HCT116 (cell line): Measurements from ENCODE around the gene NCDN. TPM values are rescaled to one million over a fixed set of nuclear protein-coding genes. Genes with fewer than 3 reads are reported as not detected.

Experiments used
- ATAC-seq: fragments of 200-7000 bp; cut with Tn5 transposase; 2 replicates; pipeline ENCODE4 v1.9.1; 2020; ENCODE audit warnings: mild to moderate bottlenecking, moderate library complexity
- BruUV-seq: library from RNA; stranded (reverse); fragments of 400-500 nt; replicated peaks from 2 replicates; lab custom pipeline; 2021; lab: Mats Ljungman, UMichigan
- CTCF ChIA-PET: fragments of 300-600 bp; sonication (Branson Sonifier 250); formaldehyde crosslinking; loops from one replicate; lab custom pipeline; 2021; ENCODE audit warnings: antibody characterized with exemption; lab: Charles Lee
- POLR2A ChIA-PET: fragments of 300-600, 350-600 bp; sonication (Branson Sonifier 250); formaldehyde crosslinking; loops from one replicate; lab custom pipeline; 2021; ENCODE audit warnings: antibody characterized with exemption; lab: Charles Lee
- RAD21 ChIA-PET, 2 experiments: fragments of 300-600 bp; sonication (Branson Sonifier 250); formaldehyde crosslinking; loops; one replicate each; lab custom pipeline; 2023; ENCODE audit warnings: low total read pairs in 2 of 2; ENCODE audit not compliant: uncharacterized antibody in 2 of 2, unreplicated experiment in 2 of 2, low non-redundant PET in 1 of 2; lab: Charles Lee
- DNase-seq: peaks from one replicate; pipeline ENCODE4 v3.0.0-alpha.2; 2010; ENCODE audit warnings: low read depth, low spot score
- H2AFZ ChIP-seq: fragments of 200-600 bp; shearing (Covaris generic), sonication (generic); 2 replicates; pipeline ENCODE4 v1.6.1; 2017; ENCODE audit warnings: low read depth, mixed run types, mixed read lengths, antibody characterized with exemption, low read length; ENCODE audit not compliant: poor library complexity, severe bottlenecking
- H3K27ac ChIP-seq: 2 replicates; pipeline ENCODE4 v1.5.1; 2012; ENCODE audit warnings: low read depth, low read length
- H3K27me3 ChIP-seq: fragments of 200-600 bp; sonication (generic); 2 replicates; pipeline ENCODE4 v1.6.1; 2016; ENCODE audit warnings: mixed run types, low read length, mixed read lengths; ENCODE audit not compliant: insufficient read depth
- H3K36me3 ChIP-seq, 2 experiments: fragments of 200-500 bp in 1 of 2; fragments of 200-600 bp in 1 of 2; sonication (Bioruptor generic) in 1 of 2; sonication (generic) in 1 of 2; 2 replicates each; pipeline versions ENCODE4 v1.5.1 to v1.6.1; 2014 to 2016; ENCODE audit warnings: low read length in 2 of 2, inconsistent platforms in 1 of 2, mixed read lengths in 1 of 2, mixed run types in 1 of 2; ENCODE audit not compliant: insufficient read depth in 2 of 2, control insufficient read depth in 1 of 2
- H3K4me1 ChIP-seq, 2 experiments: fragments of 200-600 bp in 1 of 2; sonication (generic) in 1 of 2; 2 replicates each; pipeline versions ENCODE4 v1.5.1 to v1.6.1; 2012 to 2017; ENCODE audit warnings: low read length in 2 of 2, inconsistent platforms in 1 of 2, mild to moderate bottlenecking in 1 of 2, mixed read lengths in 1 of 2, mixed run types in 1 of 2, moderate library complexity in 1 of 2; ENCODE audit not compliant: insufficient read depth in 2 of 2, control insufficient read depth in 1 of 2
- H3K4me2 ChIP-seq: fragments of 200-600 bp; sonication (generic); 2 replicates; pipeline ENCODE4 v1.6.1; 2017; ENCODE audit warnings: mixed run types, low read length, mixed read lengths
- H3K4me3 ChIP-seq, 2 experiments: fragments of 200-600 bp in 1 of 2; sonication (generic) in 1 of 2; replicated peaks in 1 of 2; 2 replicates each; pipeline ENCODE4 v1.5.1; 2011 to 2016; ENCODE audit warnings: low read length in 2 of 2, control low read depth in 1 of 2, low read depth in 1 of 2, mild to moderate bottlenecking in 1 of 2, mixed read lengths in 1 of 2, mixed run types in 1 of 2
- H3K79me2 ChIP-seq: fragments of 200-600 bp; sonication (generic); 2 replicates; pipeline ENCODE4 v1.6.1; 2017; ENCODE audit warnings: mild to moderate bottlenecking, mixed run types, low read length, moderate library complexity, mixed read lengths; ENCODE audit not compliant: insufficient read depth
- H3K9ac ChIP-seq: fragments of 200-600 bp; sonication (generic); 2 replicates; pipeline ENCODE4 v1.6.1; 2016; ENCODE audit warnings: low read length, mixed read lengths
- H3K9me2 ChIP-seq: fragments of 200-600 bp; sonication (generic), shearing (Covaris generic); 2 replicates; pipeline ENCODE4 v1.6.1; 2017; ENCODE audit warnings: mixed run types, mild to moderate bottlenecking, moderate library complexity; ENCODE audit not compliant: insufficient read depth
- H3K9me3 ChIP-seq, 2 experiments: fragments of 200-500 bp in 1 of 2; fragments of 200-600 bp in 1 of 2; sonication (Bioruptor generic) in 1 of 2; sonication (generic) in 1 of 2; 2 replicates each; pipeline ENCODE4 v1.6.1; 2014 to 2017; ENCODE audit warnings: low read length in 2 of 2, mixed read lengths in 2 of 2, inconsistent platforms in 1 of 2, low read depth in 1 of 2, mild to moderate bottlenecking in 1 of 2, mixed run types in 1 of 2, moderate library complexity in 1 of 2; ENCODE audit not compliant: control insufficient read depth in 1 of 2, insufficient read depth in 1 of 2
- H4K20me1 ChIP-seq: fragments of 200-600 bp; sonication (generic), shearing (Covaris generic); 2 replicates; pipeline ENCODE4 v1.6.1; 2017; ENCODE audit warnings: mixed run types, mild to moderate bottlenecking, moderate library complexity; ENCODE audit not compliant: insufficient read depth
- EZH2 ChIP-seq: fragments of 200-600 bp; sonication (generic); IDR thresholded peaks from 2 replicates; pipeline ENCODE4 v1.6.1; 2017; ENCODE audit warnings: antibody characterized with exemption, mixed run types
- JUND ChIP-seq: IDR thresholded peaks from 2 replicates; pipeline ENCODE4 v1.6.1; 2012
- POLR2A ChIP-seq: IDR thresholded peaks from 2 replicates; pipeline ENCODE4 v1.7.0; 2011; ENCODE audit warnings: borderline replicate concordance; ENCODE audit not compliant: insufficient read depth, insufficient read length; ENCODE audit errors: extremely low read depth
- POLR2AphosphoS5 ChIP-seq: IDR thresholded peaks from 2 replicates; pipeline ENCODE4 v1.6.1; 2011; ENCODE audit warnings: mild to moderate bottlenecking, low read depth, low read length, moderate library complexity
- RAD21 ChIP-seq: IDR thresholded peaks from 2 replicates; pipeline ENCODE4 v1.6.1; 2012; ENCODE audit warnings: low read depth, mild to moderate bottlenecking
- SIN3A ChIP-seq: IDR thresholded peaks from 2 replicates; pipeline ENCODE4 v1.6.1; 2012; ENCODE audit warnings: low read depth
- SP1 ChIP-seq: IDR thresholded peaks from 2 replicates; pipeline ENCODE4 v1.6.1; 2012; ENCODE audit warnings: low read depth
- SRF ChIP-seq: IDR thresholded peaks from 2 replicates; pipeline ENCODE4 v1.6.1; 2012; ENCODE audit warnings: low read depth
- intact Hi-C: fragments of 100-400 bp; cut with micrococcal nuclease; formaldehyde crosslinking; loops from 2 replicates; pipeline ENCODE4 v1.10.0; 2022
- total RNA-seq: library from RNA; stranded (reverse); gene quantifications from one replicate; pipeline ENCODE4 v1.2.1, GENCODE V29; 2021; ENCODE audit not compliant: unreplicated experiment
- TF ChIP-seq, protein P1 (sequence below): IDR thresholded peaks from 2 replicates; pipeline ENCODE4 v1.6.1; 2012; ENCODE audit warnings: low read depth
- TF ChIP-seq, protein P2 (sequence below): IDR thresholded peaks from 2 replicates; pipeline ENCODE4 v1.6.1; 2012
- TF ChIP-seq, protein P3 (sequence below): IDR thresholded peaks from 2 replicates; pipeline ENCODE4 v1.6.1; 2011; ENCODE audit warnings: mild to moderate bottlenecking, low read length, moderate library complexity; ENCODE audit not compliant: insufficient replicate concordance; ENCODE audit errors: extremely low read depth

The NCDN gene
- total RNA-seq, 1 experiment from 2014 or later: 24.5 TPM

DNA sequence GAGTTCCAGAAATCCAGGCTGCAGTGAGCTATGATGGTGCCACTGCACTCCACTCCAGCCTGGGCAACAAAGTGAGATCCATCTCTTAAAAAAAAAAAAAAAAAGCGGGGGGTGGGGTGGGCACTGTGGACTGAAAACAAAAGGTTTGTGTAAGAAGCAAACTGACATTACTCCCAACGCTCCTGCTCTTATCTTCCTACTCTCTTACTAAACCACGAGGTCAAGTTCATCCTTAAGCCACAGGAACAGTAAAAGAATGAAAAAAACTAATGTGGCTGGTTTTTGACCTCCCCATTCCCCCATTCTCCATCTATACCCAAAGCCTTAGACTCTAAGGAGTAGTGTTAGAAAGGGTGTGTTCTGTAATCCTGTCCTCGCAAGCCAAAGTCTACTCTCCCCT, 46.3 kb downstream of the NCDN start:
- Histone ChIP-seq H3K4me2 (no peak overlapping the region), H3K27me3 (no peaks in the 10 kb centered on the region), H4K20me1 (peaks cover 11% of the 10 kb centered on the region; the same call in 1 of the 2 replicates), H3K9ac (no peak overlapping the region), H3K9me3 (no peaks in the 10 kb centered on the region), H3K27ac (no peak overlapping the region), H3K9me2 (no peaks in the 10 kb centered on the region)
- ChIA-PET CTCF (no interaction called here), RAD21 (no interaction called here), POLR2A (interaction anchor here (0.7 kb wide), 1 partner anchor 33 kb away, joined by 3 read pairs; no protein-coding TSS in a partner anchor)
- ATAC-seq: no peak
- no peak for TF ChIP-seq JUND
- TF ChIP-seq SP1: no peak
- TF ChIP-seq, protein P1, sequence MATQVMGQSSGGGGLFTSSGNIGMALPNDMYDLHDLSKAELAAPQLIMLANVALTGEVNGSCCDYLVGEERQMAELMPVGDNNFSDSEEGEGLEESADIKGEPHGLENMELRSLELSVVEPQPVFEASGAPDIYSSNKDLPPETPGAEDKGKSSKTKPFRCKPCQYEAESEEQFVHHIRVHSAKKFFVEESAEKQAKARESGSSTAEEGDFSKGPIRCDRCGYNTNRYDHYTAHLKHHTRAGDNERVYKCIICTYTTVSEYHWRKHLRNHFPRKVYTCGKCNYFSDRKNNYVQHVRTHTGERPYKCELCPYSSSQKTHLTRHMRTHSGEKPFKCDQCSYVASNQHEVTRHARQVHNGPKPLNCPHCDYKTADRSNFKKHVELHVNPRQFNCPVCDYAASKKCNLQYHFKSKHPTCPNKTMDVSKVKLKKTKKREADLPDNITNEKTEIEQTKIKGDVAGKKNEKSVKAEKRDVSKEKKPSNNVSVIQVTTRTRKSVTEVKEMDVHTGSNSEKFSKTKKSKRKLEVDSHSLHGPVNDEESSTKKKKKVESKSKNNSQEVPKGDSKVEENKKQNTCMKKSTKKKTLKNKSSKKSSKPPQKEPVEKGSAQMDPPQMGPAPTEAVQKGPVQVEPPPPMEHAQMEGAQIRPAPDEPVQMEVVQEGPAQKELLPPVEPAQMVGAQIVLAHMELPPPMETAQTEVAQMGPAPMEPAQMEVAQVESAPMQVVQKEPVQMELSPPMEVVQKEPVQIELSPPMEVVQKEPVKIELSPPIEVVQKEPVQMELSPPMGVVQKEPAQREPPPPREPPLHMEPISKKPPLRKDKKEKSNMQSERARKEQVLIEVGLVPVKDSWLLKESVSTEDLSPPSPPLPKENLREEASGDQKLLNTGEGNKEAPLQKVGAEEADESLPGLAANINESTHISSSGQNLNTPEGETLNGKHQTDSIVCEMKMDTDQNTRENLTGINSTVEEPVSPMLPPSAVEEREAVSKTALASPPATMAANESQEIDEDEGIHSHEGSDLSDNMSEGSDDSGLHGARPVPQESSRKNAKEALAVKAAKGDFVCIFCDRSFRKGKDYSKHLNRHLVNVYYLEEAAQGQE: no peak
- no peak for TF ChIP-seq POLR2A
- TF ChIP-seq, protein P2, sequence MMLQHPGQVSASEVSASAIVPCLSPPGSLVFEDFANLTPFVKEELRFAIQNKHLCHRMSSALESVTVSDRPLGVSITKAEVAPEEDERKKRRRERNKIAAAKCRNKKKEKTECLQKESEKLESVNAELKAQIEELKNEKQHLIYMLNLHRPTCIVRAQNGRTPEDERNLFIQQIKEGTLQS: no peak
- TF ChIP-seq EZH2: no peak
- TF ChIP-seq SRF: no peak
- no peak for TF ChIP-seq RAD21
- TF ChIP-seq POLR2AphosphoS5: no peak
- no peak for TF ChIP-seq SIN3A
- TF ChIP-seq, protein P3, sequence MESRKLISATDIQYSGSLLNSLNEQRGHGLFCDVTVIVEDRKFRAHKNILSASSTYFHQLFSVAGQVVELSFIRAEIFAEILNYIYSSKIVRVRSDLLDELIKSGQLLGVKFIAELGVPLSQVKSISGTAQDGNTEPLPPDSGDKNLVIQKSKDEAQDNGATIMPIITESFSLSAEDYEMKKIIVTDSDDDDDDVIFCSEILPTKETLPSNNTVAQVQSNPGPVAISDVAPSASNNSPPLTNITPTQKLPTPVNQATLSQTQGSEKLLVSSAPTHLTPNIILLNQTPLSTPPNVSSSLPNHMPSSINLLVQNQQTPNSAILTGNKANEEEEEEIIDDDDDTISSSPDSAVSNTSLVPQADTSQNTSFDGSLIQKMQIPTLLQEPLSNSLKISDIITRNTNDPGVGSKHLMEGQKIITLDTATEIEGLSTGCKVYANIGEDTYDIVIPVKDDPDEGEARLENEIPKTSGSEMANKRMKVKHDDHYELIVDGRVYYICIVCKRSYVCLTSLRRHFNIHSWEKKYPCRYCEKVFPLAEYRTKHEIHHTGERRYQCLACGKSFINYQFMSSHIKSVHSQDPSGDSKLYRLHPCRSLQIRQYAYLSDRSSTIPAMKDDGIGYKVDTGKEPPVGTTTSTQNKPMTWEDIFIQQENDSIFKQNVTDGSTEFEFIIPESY: no peak
- TF ChIP-seq, all 23 proteins: peak for 0
- Histone ChIP-seq H3K4me1 (no peaks in the 10 kb centered on the region), H3K4me3 (no peak overlapping the region), H3K79me2 (peaks cover 49% of the 10 kb centered on the region), H2AFZ (no peak overlapping the region), H3K36me3 (peaks cover 49 to 60% of the 10 kb centered on the region in 2 experiments)
- no peak for DNase-seq
- intact Hi-C loops: no loop called here
- BruUV-seq: no TSS peak
